ENCODE measurements around the gene RIN2. TPM values are rescaled to one million over a fixed set of nuclear protein-coding genes. Genes with fewer than 3 reads are reported as not detected.

The RIN2 gene
- total and polyA plus RNA-seq, 2 experiments from 2014 or later, result 0.08 to 1.4 TPM

- H3K36me3 ChIP-seq (ENCODE audit: insufficient read depth), result no peaks in the 10 kb centered on the region
- peaks cover 6% of the 10 kb centered on the region for H3K27me3 Mint-ChIP-seq (ENCODE audit: insufficient read depth, low read depth, poor library complexity)
- no peak overlapping the region for H3K27ac ChIP-seq (ENCODE audit: low read depth)
- H4K20me1 ChIP-seq (replicated peaks; ENCODE audit: insufficient read depth), result no peaks in the 10 kb centered on the region
- H3K27ac Mint-ChIP-seq, result no peak overlapping the region
- ATAC-seq (no peak), DNase-seq (ENCODE audit: low spot score) (no peak)
- no peak overlapping the region for H3K4me3 ChIP-seq
- H3K27me3 ChIP-seq (ENCODE audit: insufficient read depth), result no peaks in the 10 kb centered on the region
- no peaks in the 10 kb centered on the region for H3K9me3 Mint-ChIP-seq
- peaks cover 6% of the 10 kb centered on the region; the same call in 2 of the 3 replicates for H3K4me1 Mint-ChIP-seq
- H3F3A ChIP-seq (replicated peaks; ENCODE audit: low read depth), result no peaks in the 10 kb centered on the region
- H3K4me2 ChIP-seq, result no peak overlapping the region
- no peaks in the 10 kb centered on the region for H3K4me1 ChIP-seq (ENCODE audit: insufficient read depth)
- no peaks in the 10 kb centered on the region for H3K79me2 ChIP-seq (replicated peaks; ENCODE audit: insufficient read depth)
- 0 out of 2 replicates have a peak, but pooled peaks cover 3% of the 10 kb centered on the region for H3K9me2 ChIP-seq (ENCODE audit: insufficient read depth)
- H2AFZ ChIP-seq, result no peak overlapping the region
- no peak overlapping the region for H3K4me3 Mint-ChIP-seq
- TF ChIP-seq ETS1 (IDR thresholded peaks at IDR 0.05), result no peak
- TF ChIP-seq ZNF331 (CRISPR knock-in tag; IDR thresholded peaks at IDR 0.05; ENCODE audit: low read depth), result no peak
- no peak for TF ChIP-seq EZH2 (IDR thresholded peaks at IDR 0.05; ENCODE audit: low read depth, unreplicated experiment)
- no peak for TF ChIP-seq NANOG (IDR thresholded peaks at IDR 0.05; ENCODE audit: borderline replicate concordance)
- no peak for TF ChIP-seq STAT1 (IDR thresholded peaks at IDR 0.05; ENCODE audit: unreplicated experiment)
- no peak for TF ChIP-seq REST (IDR thresholded peaks at IDR 0.05; ENCODE audit: unreplicated experiment)
- no peak for TF ChIP-seq CTCF (conservative IDR thresholded peaks at IDR 0.05; ENCODE audit: low read depth in 2 of 2)
- no peak for TF ChIP-seq ZNF462 (CRISPR knock-in tag; IDR thresholded peaks at IDR 0.05)
- no peak for TF ChIP-seq CREB1 (CRISPR knock-in tag; IDR thresholded peaks at IDR 0.05; ENCODE audit: low read depth)
- TF ChIP-seq EZH2phosphoT487 (IDR thresholded peaks at IDR 0.05; ENCODE audit: unreplicated experiment), result no peak
- no peak for TF ChIP-seq JUNB (IDR thresholded peaks at IDR 0.05; ENCODE audit: unreplicated experiment)
- no peak for TF ChIP-seq ZNF114 (CRISPR knock-in tag; IDR thresholded peaks at IDR 0.05)
- TF ChIP-seq POLR2AphosphoS5 (IDR thresholded peaks at IDR 0.05; ENCODE audit: low read depth), result no peak
- no peaks in the 10 kb centered on the region for H3K36me3 Mint-ChIP-seq (ENCODE audit: low read depth)
These were observed 27.4 kb upstream of the RIN2 start for GRCh38 chr20:19730706-19731105.

Measured in GM23338 (cell line).